Heart right ventricle (tissue), 16 donors: ENCODE results near the gene CALM1. TPM values are rescaled to one million over a fixed set of nuclear protein-coding genes. Genes with fewer than 3 reads are reported as not detected.

Experiments used
- ATAC-seq, 8 donors: fragments of 200-7000 bp; cut with Tn5 transposase; one replicate each; pipeline ENCODE4 v1.9.1; 2020; ENCODE audit warnings: mild to moderate bottlenecking in 8 of 8, moderate library complexity in 8 of 8, moderate number of reproducible peaks in 1 of 8
- DNase-seq, 2 donors: peaks; one replicate each; pipeline ENCODE4 v3.0.0-alpha.2; 2020
- H3K27ac ChIP-seq, 10 donors: fragments of 200-600 bp; sonication (generic) in 2 of 10; one replicate each; pipeline versions ENCODE4 v1.5.0 to v1.8.0; 2020 to 2022; ENCODE audit warnings: mild to moderate bottlenecking in 3 of 10
- H3K27me3 ChIP-seq, 7 donors: fragments of 200-600 bp; one replicate each; pipeline ENCODE4 v1.8.0; 2021 to 2022; ENCODE audit warnings: mild to moderate bottlenecking in 2 of 7
- H3K36me3 ChIP-seq, 9 donors: fragments of 200-600 bp; sonication (generic) in 1 of 9; one replicate each; pipeline versions ENCODE4 v1.5.0 to v1.8.0; 2020 to 2022; ENCODE audit warnings: mild to moderate bottlenecking in 2 of 9
- H3K4me1 ChIP-seq, 9 donors: fragments of 200-600 bp; sonication (generic) in 1 of 9; one replicate each; pipeline versions ENCODE4 v1.5.0 to v1.8.0; 2020 to 2022; ENCODE audit warnings: mild to moderate bottlenecking in 4 of 9
- H3K4me3 ChIP-seq, 10 donors: fragments of 200-600 bp; sonication (generic) in 2 of 10; one replicate each; pipeline versions ENCODE4 v1.5.0 to v1.8.0; 2020 to 2022; ENCODE audit warnings: mild to moderate bottlenecking in 7 of 10, moderate library complexity in 2 of 10
- H3K9me3 ChIP-seq, 11 donors: fragments of 200-600 bp in 10 of 11; sonication (generic) in 2 of 11; one replicate each; pipeline versions ENCODE4 v1.5.0 to v1.8.0; 2013 to 2022; ENCODE audit warnings: mild to moderate bottlenecking in 2 of 11, control low read depth in 1 of 11, moderate library complexity in 1 of 11
- CTCF ChIP-seq, 9 donors: fragments of 200-600 bp; sonication (generic) in 2 of 9; IDR thresholded peaks; one replicate each; pipeline versions ENCODE4 v1.5.0 to v1.8.0; 2021 to 2022; ENCODE audit warnings: antibody characterized with exemption in 9 of 9, mild to moderate bottlenecking in 5 of 9, moderate library complexity in 1 of 9
- WGBS, 2 donors: extraction: QIAGEN DNeasy Blood & Tissue Kit; methylation state at CpG; one replicate each; pipeline ENCODE4 v1.1.7; 2013; ENCODE audit warnings: inconsistent platforms in 1 of 2; 5-methylcytosine and 5-hydroxymethylcytosine counted together
- intact Hi-C, 10 donors: fragments of 100-400 bp; cut with DNase I; formaldehyde crosslinking; loops; one replicate each; pipeline versions ENCODE4 v1.11.1 to v1.14.2; 2022
- polyA plus RNA-seq, 2 donors: library from polyadenylated mRNA; stranded (reverse); fragments of 200-250 nt; gene quantifications; one replicate each; pipeline ENCODE4 v1.2.3, GENCODE V29; 2013
- total RNA-seq, 10 donors: library from RNA; stranded (reverse); fragmentation: NEBNext Ultra II Directional in 3 of 10; extraction: Animal tissue kit (Norgen Biotek cat#: 25700) in 3 of 10; gene quantifications; one replicate each; pipeline versions ENCODE4 v1.2.1 to v1.2.4, GENCODE V29; 2021 to 2023
- donor health status: Arrhythmogenic right ventricular cardiomyopathy.
- donor health status: ischemic (EF 13 %, LVEDD 7.1; RV severe dilation, severe dysfunction).
- donor health status: healthy with polysubstance abuse.
- donor health status: DM: no; HTN: yes; CAD: no.
- donor health status: DM: no; HTN: no; CAD: no.
- donor health status: ischemic (EF 25% LVEDD 6.9; RV normal size, moderate dysfunction).
- donor health status: ischemic (EF 25% LVEDD 5.7; RV mildly dilated, moderate dysfunction).
- donor health status: healthy.
- donor health status: DM: yes; HTN: yes; CAD: no.
- donor health status: Ischemic cardiomyopathy.
- donor health status: ischemic (EF 35%, LVEDD 5.7; RV mildly dilated, moderate dysfunction).
- donor health status: nonischemic (EF 11% LVEDD 7.7; RV severe dilation, severe dysfunction).
- donor health status: DM: yes; HTN: yes; CAD: no.
- donor health status: PGD.
- donor health status: ischemic (EF 29% LVEDD 5.4; RV normal size, mild dysfunction).
- donor health status: nonischemic (EF 23%, LVEDD 6.1; RV moderate dilation, normal function).

The CALM1 gene
- total and polyA plus RNA-seq, 12 donors, result 293 to 787 (median 444) TPM

DNA sequence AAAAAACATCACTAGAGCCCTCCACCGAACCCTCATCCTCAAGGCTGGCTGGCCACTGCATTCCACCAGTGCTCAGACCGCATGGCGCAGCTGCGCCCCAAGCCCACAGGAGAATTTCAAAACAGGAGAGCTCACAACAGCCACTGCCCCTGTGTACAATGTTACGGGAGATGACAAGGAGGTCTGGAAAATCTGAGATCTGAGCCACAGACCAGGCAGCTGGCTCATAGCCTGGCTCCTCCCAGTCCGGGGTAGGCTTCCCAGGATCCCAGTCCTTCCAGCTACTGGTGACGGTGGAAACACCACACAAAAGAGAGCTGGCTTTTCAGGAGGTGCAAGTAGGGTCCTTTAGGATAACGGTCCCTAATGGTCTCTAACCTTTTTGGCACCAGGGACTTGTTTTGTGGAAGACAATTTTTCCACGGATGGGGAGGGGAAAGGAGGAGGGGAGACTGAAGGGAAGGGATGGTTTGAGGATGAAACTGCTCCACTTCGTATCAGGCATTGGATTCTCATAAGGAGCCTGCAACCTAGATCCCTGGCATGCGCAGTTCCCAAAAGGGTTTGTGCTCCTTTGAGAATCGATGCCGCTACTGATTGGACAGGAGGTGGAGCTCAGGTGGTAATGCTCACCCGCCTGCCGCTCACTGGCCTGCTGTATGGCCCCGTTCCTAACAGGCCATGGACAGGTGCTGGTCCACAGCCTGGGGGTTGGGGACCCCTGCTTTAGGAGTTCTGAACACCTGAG lies 42.1 kb upstream of the CALM1 start:
- no peak overlapping the region for H3K27ac ChIP-seq
- H3K36me3 ChIP-seq, result no peaks in the 10 kb centered on the region
- H3K27me3 ChIP-seq, result peaks cover 0 to 4% (median 0%) of the 10 kb centered on the region in 7 donors
- H3K9me3 ChIP-seq, result no peaks in the 10 kb centered on the region
- 67 to 68% methylated on average over 16 of the region's 16 CpGs for WGBS, 2 donors
- H3K4me3 ChIP-seq, result peak overlapping the region in 1 of 10 donors; percentile 5
- no peak for TF ChIP-seq CTCF (IDR thresholded peaks at IDR 0.05)
- DNase-seq (peak in 1 of 2 donors; percentile 15), ATAC-seq (peak in 5 of 8 donors; percentile 39 to 66 (median 47))
- H3K4me1 ChIP-seq, result no peaks in the 10 kb centered on the region
- intact Hi-C loops, result no loop called here

DNA sequence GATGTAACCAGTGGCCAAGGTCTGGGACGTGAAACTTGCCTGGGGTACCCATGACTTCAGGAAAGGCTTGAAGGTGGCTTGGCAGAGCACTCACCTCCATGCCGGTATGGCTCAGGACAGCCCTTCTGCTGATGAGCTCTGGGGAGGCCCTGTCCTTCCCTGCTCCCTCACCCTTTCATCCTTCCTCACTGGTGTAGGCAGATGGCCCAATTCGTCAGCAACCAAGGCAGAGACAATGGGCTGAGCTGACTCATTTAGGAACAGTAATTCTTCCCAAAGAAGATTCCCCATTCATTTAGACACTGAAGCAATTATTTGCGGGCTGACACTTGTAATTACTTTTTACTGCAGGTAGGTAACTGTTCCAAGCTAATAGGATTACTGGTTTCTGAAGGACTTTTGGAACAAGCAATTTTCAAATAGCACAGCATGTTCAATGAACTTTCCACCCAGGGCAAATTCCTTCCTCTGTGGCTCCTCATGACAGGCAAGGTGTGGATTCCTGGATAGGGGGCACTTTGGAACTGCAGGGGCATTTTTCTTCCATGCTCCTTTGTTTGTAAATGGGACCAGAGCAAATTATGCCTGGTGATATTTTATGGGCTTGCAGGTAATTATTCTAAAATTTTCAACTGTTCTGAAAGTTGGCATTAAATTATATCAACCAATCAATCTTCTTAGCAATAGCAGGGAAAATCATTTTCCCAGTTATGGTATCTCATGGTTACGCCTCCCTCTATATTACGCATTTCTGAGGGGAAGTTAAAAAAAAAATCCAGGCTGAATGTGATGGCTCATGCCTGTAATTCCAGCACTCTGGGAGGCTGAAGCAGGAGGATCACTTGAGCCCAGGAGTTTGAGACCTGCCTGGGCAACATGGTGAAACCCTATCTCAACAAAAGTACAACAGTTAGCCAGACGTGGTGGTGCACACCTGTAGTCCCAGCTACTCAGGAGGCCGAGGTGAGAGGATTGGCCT lies 41.0 kb upstream of the CALM1 start:
- no peak for DNase-seq
- TF ChIP-seq CTCF (IDR thresholded peaks at IDR 0.05), result no peak
- 86 to 88% methylated on average over 8 of the region's 8 CpGs for WGBS, 2 donors
- Histone ChIP-seq H3K27ac (no peak overlapping the region), H3K4me3 (no peak overlapping the region), H3K4me1 (no peaks in the 10 kb centered on the region), H3K9me3 (no peaks in the 10 kb centered on the region), H3K36me3 (no peaks in the 10 kb centered on the region), H3K27me3 (peaks cover 0 to 5% (median 0%) of the 10 kb centered on the region in 7 donors)
- intact Hi-C loops, result no loop called here
- ATAC-seq, result no peak

DNA sequence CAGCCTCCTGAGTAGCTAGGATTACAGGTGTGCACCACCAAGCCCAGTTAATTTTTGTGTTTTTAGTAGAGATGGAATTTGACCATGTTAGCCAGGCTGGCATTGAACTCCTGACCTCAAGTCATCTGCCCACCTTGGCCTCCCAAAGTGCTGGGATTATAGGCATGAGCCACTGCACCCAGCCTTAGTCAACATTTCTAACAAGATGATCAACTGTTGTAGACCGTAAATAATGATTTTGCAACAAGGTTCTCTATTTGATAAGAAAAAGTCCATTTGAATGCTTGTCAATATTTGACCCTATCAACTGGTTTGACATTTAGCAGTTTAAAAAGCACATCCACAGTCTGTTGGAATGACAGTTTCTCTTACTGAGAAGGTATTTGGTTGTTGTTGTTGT lies 39.9 kb upstream of the CALM1 start:
- TF ChIP-seq CTCF (IDR thresholded peaks at IDR 0.05), result no peak
- DNase-seq, result no peak
- H3K4me1 ChIP-seq, result no peaks in the 10 kb centered on the region
- H3K27ac ChIP-seq, result no peak overlapping the region
- H3K9me3 ChIP-seq, result no peaks in the 10 kb centered on the region
- H3K4me3 ChIP-seq, result no peak overlapping the region
- intact Hi-C loops, result no loop called here
- no peak for ATAC-seq
- WGBS, 2 donors, result 94 to 95% methylated on average over 1 of the region's 1 CpG
- no peaks in the 10 kb centered on the region for H3K36me3 ChIP-seq
- H3K27me3 ChIP-seq, result peaks cover 0 to 5% (median 0%) of the 10 kb centered on the region in 7 donors

GRCh38 chr14:90358359-90358758 lies 38.5 kb upstream of the CALM1 start:
- Histone ChIP-seq H3K4me1 (no peaks in the 10 kb centered on the region), H3K36me3 (no peaks in the 10 kb centered on the region), H3K9me3 (no peaks in the 10 kb centered on the region), H3K27ac (no peak overlapping the region), H3K4me3 (no peak overlapping the region), H3K27me3 (peaks cover 0 to 5% (median 0%) of the 10 kb centered on the region in 7 donors)
- TF ChIP-seq CTCF (IDR thresholded peaks at IDR 0.05), result no peak
- ATAC-seq, result no peak
- intact Hi-C loops, result no loop called here
- DNase-seq, result no peak
- 91 to 92% methylated on average over 4 of the region's 4 CpGs for WGBS, 2 donors
